ELF-1 (cell line): ENCODE results near the gene TBCD.

Experiments
- DNase-seq: peaks from one replicate; pipeline ENCODE4 v3.0.0-alpha.2; 2016; ENCODE audit warnings: low read depth, low spot score

The TBCD gene

GRCh38 chr17:82832411-82832810 is 80.5 kb downstream of the TBCD start:
- DNase-seq = no peak

DNA sequence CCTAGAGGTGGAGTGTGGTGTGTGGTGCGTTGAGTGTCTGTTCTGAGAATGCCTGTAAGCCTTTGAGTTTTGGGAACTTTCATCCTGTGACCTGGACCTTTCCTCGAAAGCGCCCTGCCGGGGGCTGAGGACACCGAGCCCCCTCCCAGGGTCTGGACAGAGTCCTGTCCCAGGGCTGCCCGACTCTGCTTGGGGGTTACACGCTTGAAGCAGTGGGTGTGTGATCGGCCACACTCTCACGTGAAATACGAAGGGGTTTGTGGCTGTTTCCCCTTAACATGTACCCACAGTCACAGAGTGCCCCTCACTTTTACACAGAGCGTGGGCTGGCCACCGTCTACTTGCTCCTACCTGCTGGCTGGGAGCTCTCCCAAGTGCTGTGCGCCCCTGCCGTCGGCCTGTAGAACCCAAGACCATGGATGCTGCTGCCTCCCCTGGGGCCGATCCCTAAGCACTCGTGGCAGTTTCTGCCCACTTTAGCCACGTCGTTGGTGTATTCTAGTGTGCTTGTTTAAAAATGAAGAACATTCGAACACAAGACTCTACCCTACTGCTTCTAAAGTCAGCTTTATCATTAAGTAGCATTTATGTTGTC is 81.1 kb downstream of the TBCD start:
- no peak for DNase-seq

DNA sequence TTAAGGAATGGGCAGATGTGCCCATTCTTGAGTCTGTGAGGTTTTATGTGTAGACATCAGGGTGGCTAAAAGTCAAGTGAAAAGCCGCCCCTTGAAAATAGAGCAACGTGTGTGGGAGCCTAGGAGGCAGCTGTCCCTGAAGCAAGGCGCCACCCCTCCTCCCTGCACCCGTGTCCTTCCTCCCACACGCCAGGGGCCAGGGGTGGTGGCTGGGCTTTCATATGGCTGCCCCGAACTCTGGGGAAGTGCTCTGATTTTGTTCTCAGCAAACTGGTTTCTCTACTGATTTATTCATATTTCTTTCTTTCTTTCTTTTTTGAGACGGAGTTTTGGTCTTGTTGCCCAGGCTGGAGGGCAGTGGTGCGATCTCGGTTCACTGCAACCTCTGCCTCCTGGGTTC is 83.3 kb downstream of the TBCD start:
- no peak for DNase-seq

DNA sequence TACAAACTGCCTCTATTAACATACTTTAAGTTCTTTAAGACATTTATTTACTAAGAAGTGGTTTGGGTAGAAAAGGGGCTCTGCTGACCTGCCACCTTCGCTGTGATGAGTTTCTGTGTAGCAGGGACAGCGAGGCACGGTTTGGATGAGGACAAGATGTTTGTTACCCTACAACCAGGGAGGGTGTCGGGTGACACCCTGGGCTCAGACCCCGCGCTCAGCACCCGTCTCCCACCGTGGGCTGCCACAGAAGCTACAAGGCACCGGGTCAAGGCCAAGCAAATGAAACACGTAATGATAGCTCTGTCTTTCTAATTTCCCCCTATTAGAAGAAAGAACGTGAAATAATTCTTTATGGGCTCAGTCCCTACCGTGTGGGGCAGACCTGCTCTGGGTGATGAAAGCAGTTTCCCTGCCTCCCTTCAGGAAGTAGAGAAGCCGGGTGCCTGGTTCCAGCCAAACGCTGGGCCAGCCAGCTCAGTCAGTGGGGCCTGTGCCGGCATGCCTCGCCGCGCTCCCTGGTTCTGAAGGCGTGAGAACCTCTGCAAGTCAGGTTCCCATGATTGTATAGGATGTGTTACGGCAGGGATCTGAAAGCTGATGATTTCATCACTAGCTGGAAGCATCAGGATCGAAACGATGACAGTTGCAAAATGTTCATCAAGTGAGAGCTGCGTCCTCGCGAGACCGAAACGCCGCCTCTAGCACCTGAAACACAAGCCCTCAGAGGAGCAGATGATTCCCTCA is 84.1 kb downstream of the TBCD start:
- DNase-seq = peak; percentile 63

DNA sequence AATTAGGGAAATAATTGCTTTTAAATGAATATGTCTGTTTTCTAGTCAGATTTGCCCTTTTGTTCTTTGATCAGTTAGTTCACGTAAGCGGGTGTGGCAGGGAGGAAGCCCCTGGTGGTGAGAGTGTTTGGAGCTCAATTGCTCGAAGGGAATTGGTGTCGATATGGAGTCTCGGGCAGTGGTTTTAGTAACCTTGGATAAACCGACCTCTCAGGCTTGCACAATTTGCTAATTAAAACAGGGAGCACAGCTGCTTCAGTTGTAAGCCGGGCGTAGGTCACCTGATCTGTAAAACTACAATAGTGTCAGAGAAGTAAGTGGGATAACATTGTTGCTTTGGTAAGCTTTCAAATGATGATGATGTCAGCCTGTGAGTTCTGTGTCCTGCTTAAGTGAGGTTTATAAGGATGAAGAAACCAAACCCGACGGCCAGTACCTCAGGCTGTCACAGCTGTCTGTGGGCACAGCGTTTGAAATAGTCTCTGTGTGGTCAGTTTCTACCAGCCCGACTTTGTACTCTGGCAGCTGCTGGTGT is 85.0 kb downstream of the TBCD start:
- DNase-seq = peak; percentile 45

DNA sequence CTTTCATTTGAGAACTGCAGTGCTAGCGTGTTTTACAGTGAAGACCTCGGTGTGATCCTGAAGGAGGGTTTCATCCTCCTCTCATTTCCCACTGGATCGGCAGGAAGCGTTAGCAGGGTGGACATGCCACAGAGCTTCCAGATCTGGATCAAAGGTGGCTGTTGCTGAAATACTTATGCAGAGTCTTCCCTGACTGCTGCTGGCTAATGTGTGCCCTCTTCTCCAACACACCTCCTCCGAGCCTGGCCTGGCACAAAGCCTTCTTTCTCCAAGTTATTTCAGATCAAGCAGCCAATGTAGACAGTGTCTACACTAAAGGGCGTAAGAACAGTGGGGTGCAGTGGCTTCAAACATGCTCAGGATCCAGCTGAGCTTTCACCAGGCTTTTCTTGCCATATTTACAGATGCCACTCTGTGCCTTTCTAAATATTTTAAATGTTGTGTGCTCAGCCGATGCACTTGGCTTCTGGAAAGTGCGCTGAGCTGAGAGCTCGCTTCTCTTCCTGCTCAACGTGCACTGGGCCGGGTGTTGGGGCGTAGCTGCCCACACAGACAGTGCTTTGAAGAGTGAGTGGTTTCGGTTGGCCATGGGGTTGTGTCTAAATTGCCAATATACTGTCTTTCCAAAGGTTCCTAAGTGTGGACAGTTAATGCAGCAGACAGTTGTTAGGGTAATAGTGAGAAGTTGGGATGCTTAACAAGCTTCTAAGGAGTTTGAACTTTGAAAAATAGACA is 85.9 kb downstream of the TBCD start:
- no peak for DNase-seq

DNA sequence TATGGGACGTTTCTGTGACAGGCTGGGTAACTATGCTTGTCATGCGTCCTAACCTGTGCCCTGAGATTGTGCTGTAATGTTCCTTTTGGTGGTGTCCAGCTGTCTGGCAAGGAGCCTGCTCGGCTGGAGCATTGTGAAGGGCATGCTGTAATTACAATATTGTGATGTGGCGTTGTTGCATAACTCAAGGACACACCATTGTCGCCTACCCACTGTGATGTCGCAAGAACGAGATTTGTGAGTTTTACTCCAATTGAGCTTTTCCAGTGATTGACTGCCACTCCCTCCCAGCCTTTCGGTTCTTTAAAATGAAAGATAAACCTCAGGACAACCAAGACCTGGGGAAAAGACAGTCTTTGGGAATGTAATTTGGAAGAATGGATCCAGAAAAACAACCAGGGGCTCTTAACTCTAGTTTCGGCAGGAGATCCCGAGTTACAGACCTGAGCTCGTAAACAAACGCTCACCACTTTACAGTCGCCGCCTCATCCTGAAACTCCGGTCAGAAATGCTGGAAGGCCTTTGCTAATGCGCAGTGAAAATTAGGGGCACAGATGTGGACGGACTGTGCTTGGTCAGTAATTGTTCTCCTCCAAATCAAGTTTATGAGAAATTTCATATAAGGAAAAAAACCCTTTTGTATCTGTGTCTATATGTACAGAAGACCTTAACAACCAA is 86.7 kb downstream of the TBCD start:
- peak; percentile 40 for DNase-seq

GRCh38 chr17:82839617-82840292 is 87.9 kb downstream of the TBCD start, which contains the start of gene ZNF750:
Gene ZNF750, minus strand, starts transcription at chr17:82840022. Its CDS starts 7,568 bp downstream, at chr17:82832454.
- peak; percentile 83 for DNase-seq

DNA sequence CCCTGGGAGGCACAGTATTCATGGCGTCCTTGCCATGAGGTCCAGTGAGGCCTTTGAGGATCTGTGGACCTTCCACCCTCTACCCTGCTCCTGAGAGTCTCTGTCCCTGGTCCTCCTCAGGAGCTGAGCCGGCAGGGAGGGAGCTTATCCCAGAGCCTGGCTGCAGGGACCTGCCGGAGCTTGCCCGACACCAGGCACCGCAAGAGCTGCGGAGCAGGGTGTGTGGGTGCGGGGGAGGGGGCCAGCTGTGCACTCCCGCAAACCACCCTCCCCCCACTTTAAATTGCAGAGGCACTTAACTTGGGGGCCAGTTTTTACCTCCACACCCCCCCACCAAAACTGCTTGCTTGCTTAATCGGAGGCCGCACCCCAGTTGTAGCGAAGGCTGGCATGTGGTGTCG is 88.6 kb downstream of the TBCD start:
- DNase-seq = peak; percentile 58

DNA sequence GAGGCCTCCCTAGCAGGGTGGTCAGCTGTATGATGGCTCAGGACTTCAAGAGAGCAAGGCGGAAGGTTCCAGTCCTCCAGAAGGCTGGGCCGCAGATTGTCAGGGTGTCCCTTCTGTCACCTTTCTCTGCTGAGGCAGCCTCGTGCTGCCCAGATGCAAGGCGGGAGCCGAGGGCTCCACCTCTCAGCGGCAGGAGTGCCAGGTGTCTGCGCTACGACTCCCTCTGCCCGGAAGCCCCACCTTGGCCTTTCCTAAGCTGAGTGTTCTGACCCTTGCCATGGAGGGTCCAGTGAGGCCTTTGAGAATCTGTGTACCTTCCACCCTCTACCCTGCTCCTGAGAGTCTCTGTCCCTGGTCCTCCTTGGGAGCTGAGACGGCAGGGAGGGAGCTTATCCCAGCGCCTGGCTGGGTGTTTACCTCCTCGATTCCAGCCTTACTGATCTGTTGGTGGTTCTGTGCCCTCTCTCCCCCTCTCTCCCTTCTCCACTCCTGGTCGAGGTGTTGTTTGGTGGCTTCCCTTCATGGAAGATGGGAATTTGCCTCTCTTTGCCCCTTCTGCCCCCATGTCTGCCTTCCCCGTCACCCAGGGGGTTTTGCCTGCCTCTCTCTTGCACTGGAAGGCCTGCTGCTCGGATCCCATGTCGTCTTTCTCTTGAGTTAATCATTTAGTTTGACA is 90.2 kb downstream of the TBCD start:
- DNase-seq = no peak

- no peak for DNase-seq
These were observed 92.2 kb downstream of the TBCD start for GRCh38 chr17:82843904-82844680.

DNA sequence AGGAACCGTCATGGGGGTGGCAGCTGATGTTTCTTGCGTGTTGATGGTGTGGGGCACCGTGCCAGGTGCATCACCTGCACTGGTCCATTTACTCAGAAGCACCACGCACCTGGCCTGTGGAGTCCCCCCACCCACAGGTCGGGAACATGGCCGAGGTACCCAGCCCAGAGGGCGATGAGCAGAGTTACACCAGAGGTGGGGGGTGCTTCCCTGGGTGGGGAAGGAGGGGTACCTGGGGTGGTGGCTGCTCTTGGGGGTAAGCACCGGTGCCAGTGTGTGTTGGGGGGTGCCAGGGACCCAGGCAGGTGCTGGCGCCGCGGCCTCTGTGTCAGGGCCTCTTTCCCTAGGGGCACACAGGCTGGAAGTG is 92.9 kb downstream of the TBCD start:
- DNase-seq = no peak

DNA sequence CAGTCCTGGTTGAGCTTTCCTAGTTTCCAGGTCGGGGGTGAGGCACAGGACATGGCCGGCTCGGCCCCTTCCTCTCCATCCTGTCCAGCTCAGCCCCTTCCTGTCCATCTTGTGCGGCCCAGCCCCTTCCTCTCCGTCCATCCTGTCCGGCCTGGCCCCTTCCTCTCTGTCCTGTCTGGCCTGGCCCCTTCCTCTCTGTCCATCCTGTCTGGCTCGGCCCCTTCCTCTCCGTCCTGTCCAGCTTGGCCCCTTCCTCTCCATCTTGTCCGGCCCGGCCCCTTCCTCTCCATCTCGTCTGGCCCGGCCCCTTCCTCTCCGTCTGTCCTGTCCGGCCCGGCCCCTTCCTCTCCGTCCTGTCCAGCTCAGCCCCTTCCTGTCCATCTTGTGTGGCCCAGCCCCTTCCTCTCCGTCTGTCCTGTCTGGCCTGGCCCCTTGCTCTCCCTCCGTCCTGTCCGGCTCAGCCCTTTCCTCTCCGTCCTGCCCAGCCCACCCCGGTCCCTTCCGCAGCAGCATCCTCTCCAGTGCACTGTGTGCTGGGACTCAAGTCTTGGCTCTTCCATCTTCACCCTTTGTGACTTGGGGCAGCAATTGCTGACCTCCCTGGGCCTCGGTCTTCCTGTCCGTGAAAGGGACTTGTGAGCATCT is 93.4 kb downstream of the TBCD start:
- DNase-seq = no peak

DNA sequence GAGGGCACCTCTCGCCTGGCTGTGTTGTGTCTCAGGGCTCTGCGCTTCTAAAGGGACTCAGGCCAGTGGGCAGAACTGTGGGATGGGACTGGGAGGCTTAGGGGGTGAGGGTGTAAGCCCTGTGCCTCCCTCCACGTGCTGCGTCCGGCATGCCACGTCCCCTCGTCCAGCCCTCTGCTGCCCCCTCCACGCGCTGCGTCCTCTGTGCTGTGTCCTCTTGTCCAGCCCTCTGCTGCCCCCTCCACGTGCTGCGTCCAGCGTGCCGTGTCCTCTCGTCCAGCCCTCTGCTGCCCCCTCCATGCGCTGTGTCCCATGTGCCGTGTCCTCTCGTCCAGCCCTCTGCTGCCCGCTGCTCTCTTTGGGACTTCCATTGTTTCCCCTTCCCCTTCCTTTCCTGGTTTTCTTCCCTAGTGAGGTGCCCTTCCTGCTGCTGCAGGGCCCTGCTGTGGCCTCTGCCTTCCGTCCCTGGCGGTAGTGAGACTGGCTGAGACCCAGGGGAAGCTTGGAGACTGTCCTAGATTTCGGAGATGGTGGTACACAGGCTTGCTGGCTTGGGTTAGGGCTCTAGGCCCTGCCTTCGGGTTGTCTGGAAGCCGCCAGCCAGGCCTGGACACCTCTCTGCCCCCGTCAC is 94.3 kb downstream of the TBCD start:
- DNase-seq = no peak

- no peak for DNase-seq
These were observed 96.2 kb downstream of the TBCD start for GRCh38 chr17:82848022-82848592.

- no peak for DNase-seq
These were observed 97.4 kb downstream of the TBCD start for GRCh38 chr17:82849076-82849945.

DNA sequence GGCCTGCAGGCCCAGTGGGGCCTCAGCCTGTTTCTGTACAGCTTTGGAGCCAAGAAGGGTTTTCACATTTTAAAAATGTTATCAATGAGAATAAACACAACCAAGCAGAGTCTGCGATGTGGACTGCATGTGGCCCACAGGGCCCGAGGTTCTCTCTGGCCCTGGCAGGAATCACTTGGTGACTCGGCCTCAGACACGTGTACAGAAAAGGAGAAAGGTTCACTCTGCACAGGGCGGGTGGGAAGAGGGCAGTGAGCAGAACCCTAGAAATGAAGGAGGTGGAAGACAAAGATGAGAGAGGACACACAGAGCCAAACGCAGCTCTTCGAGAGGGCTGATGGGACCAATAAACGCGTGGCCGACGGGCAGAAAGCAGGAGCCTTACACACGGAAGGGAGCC is 99.5 kb downstream of the TBCD start:
- no peak for DNase-seq

DNA sequence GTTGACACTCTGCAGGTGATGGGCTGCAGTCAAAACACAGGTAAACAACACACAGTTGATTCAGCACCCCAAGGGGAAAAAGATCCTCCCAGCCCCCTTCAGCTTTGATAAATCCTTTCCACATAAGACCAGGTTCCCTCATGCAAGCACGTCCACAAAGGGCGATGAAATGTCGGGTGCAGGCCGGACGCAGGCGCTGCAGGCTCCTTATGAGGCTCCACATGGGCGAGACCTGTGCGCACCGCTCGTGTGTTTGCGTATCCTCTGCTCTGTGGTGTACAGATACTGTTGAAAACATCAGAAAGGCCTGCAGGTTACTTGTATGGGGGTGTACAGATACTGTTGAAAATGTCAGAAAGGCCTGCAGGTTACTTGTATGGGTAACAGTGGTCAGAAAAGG is 102.4 kb downstream of the TBCD start:
- DNase-seq = no peak
